Activated T-cell treated with anti-CD3 and anti-CD28 coated beads, Interleukin-2, amount 50 U/mL, for 1 hour (primary cell): ENCODE measurements around the gene ZNF554.

ENCODE experiments used
- DNase-seq: peaks from one replicate; pipeline ENCODE4 v3.0.0-alpha.2; 2020

Gene ZNF554

GRCh38 chr19:2872175-2872574, 52.5 kb downstream of the ZNF554 start:
- peak; percentile 33 for DNase-seq

GRCh38 chr19:2877398-2878331, 58.0 kb downstream of the ZNF554 start:
- DNase-seq: no peak

GRCh38 chr19:2883686-2884439, 64.2 kb downstream of the ZNF554 start:
- no peak for DNase-seq

GRCh38 chr19:2885736-2886135, 66.1 kb downstream of the ZNF554 start:
- DNase-seq: no peak
